ENCODE data around the gene NPAS3.

- TF ChIP-seq CTCF (IDR thresholded peaks at IDR 0.05) (no peak), ZFX (IDR thresholded peaks at IDR 0.05; ENCODE audit: borderline replicate concordance) (no peak)
Measured at GRCh38 chr14:33452995-33453394, 514.3 kb downstream of the NPAS3 start.

Measured in 22Rv1 (cell line).